Ascending aorta (tissue), 2 donors: ENCODE data around the gene MED13. TPM values are rescaled to one million over a fixed set of nuclear protein-coding genes. Genes with fewer than 3 reads are reported as not detected.

ENCODE experiments used
- DNase-seq, 2 donors: peaks; one replicate each; pipeline ENCODE4 v3.0.0-alpha.2; 2019; ENCODE audit warnings: low spot score in 2 of 2
- H3K27ac ChIP-seq, 2 donors: fragments of 200-600 bp; sonication (generic); one replicate each; pipeline ENCODE4 v1.5.1; 2016 to 2017; ENCODE audit warnings: mild to moderate bottlenecking in 1 of 2
- H3K27me3 ChIP-seq: fragments of 200-600 bp; sonication (generic); one replicate; pipeline ENCODE4 v1.5.1; 2017
- H3K36me3 ChIP-seq, 2 donors: fragments of 200-600 bp; sonication (generic); one replicate each; pipeline ENCODE4 v1.5.1; 2016
- H3K4me1 ChIP-seq, 2 donors: fragments of 200-600 bp; sonication (generic); one replicate each; pipeline ENCODE4 v1.5.1; 2016 to 2017; ENCODE audit warnings: mild to moderate bottlenecking in 1 of 2
- H3K4me3 ChIP-seq, 2 donors: fragments of 200-600 bp; sonication (generic); one replicate each; pipeline ENCODE4 v1.5.1; 2016 to 2017; ENCODE audit warnings: mild to moderate bottlenecking in 1 of 2
- H3K9me3 ChIP-seq, 2 donors: fragments of 200-600 bp; sonication (generic); one replicate each; pipeline ENCODE4 v1.5.1; 2016
- intact Hi-C: fragments of 100-400 bp; cut with DNase I; formaldehyde crosslinking; loops from one replicate; pipeline ENCODE4 v1.15.1; 2023
- total RNA-seq: library from RNA; depleted of rRNA; stranded (reverse); fragments of >200 nt; gene quantifications from one replicate; pipeline ENCODE4 v1.1.0, GENCODE V29; 2016
- TF ChIP-seq, protein P1 (sequence below), 3 experiments: fragments of 200-600 bp in 2 of 3; fragments of 450-650 bp in 1 of 3; sonication (generic) in 2 of 3; IDR thresholded peaks; one replicate each; pipeline ENCODE4 v1.5.1; 2016 to 2019; ENCODE audit warnings: antibody characterized with exemption in 3 of 3, mild to moderate bottlenecking in 1 of 3, moderate library complexity in 1 of 3

Gene MED13
- total RNA-seq, 1 donor from 2014 or later = 19.5 TPM

GRCh38 chr17:62101090-62101489 lies 36.0 kb upstream of the MED13 start:
- H3K9me3 ChIP-seq = no peaks in the 10 kb centered on the region
- DNase-seq = no peak
- no peaks in the 10 kb centered on the region for H3K27me3 ChIP-seq
- no peak overlapping the region for H3K4me3 ChIP-seq
- intact Hi-C loops = no loop called here
- no peaks in the 10 kb centered on the region for H3K36me3 ChIP-seq
- peaks cover 0 to 6% of the 10 kb centered on the region in 2 donors for H3K4me1 ChIP-seq
- TF ChIP-seq, protein P1, sequence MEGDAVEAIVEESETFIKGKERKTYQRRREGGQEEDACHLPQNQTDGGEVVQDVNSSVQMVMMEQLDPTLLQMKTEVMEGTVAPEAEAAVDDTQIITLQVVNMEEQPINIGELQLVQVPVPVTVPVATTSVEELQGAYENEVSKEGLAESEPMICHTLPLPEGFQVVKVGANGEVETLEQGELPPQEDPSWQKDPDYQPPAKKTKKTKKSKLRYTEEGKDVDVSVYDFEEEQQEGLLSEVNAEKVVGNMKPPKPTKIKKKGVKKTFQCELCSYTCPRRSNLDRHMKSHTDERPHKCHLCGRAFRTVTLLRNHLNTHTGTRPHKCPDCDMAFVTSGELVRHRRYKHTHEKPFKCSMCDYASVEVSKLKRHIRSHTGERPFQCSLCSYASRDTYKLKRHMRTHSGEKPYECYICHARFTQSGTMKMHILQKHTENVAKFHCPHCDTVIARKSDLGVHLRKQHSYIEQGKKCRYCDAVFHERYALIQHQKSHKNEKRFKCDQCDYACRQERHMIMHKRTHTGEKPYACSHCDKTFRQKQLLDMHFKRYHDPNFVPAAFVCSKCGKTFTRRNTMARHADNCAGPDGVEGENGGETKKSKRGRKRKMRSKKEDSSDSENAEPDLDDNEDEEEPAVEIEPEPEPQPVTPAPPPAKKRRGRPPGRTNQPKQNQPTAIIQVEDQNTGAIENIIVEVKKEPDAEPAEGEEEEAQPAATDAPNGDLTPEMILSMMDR (IDR thresholded peaks at IDR 0.05) = no peak
- no peak overlapping the region for H3K27ac ChIP-seq

- Histone ChIP-seq H3K4me1 (peaks cover 0 to 4% of the 10 kb centered on the region in 2 donors), H3K9me3 (no peaks in the 10 kb centered on the region), H3K27me3 (no peaks in the 10 kb centered on the region), H3K36me3 (no peaks in the 10 kb centered on the region), H3K27ac (no peak overlapping the region), H3K4me3 (no peak overlapping the region)
- intact Hi-C loops = no loop called here
- TF ChIP-seq, protein P1 (IDR thresholded peaks at IDR 0.05) = no peak
- no peak for DNase-seq
These were observed 35.0 kb upstream of the MED13 start for GRCh38 chr17:62100055-62100454.

- TF ChIP-seq, protein P1 (IDR thresholded peaks at IDR 0.05) = no peak
- DNase-seq = no peak
- H3K36me3 ChIP-seq = no peaks in the 10 kb centered on the region
- H3K4me3 ChIP-seq = no peak overlapping the region
- no peaks in the 10 kb centered on the region for H3K27me3 ChIP-seq
- intact Hi-C loops = no loop called here
- no peaks in the 10 kb centered on the region for H3K9me3 ChIP-seq
- no peaks in the 10 kb centered on the region for H3K4me1 ChIP-seq
- no peak overlapping the region for H3K27ac ChIP-seq
These were observed 34.5 kb upstream of the MED13 start for GRCh38 chr17:62099532-62099931.

- no peaks in the 10 kb centered on the region for H3K36me3 ChIP-seq
- no peaks in the 10 kb centered on the region for H3K4me1 ChIP-seq
- TF ChIP-seq, protein P1 (IDR thresholded peaks at IDR 0.05) = no peak
- intact Hi-C loops = no loop called here
- no peaks in the 10 kb centered on the region for H3K27me3 ChIP-seq
- DNase-seq = no peak
- H3K9me3 ChIP-seq = no peaks in the 10 kb centered on the region
- no peak overlapping the region for H3K27ac ChIP-seq
- H3K4me3 ChIP-seq = no peak overlapping the region
These were observed 33.6 kb upstream of the MED13 start for GRCh38 chr17:62098623-62099231.

DNA sequence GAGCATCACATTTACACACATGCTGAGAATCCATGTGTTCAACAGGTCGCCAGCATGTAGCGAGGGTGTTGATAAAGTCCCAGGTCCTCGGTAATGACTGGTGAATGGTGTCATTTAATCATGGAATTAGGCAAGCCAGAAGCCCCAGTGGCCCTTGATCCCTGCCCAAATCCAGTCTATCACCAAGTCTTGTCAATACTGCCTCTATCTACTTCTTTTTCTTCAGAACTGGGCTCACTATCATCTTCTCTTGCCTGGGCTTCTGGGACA lies 31.3 kb upstream of the MED13 start:
- Histone ChIP-seq H3K27me3 (no peaks in the 10 kb centered on the region), H3K36me3 (no peaks in the 10 kb centered on the region), H3K4me3 (no peak overlapping the region), H3K27ac (peak overlapping the region; percentile 27 to 70), H3K4me1 (no peaks in the 10 kb centered on the region), H3K9me3 (no peaks in the 10 kb centered on the region)
- intact Hi-C loops = no loop called here
- TF ChIP-seq, protein P1 (IDR thresholded peaks at IDR 0.05) = no peak
- DNase-seq = no peak

- intact Hi-C loops = no loop called here
These were observed 29.1 kb upstream of the MED13 start for GRCh38 chr17:62094175-62094574.

More at GRCh38 chr17:62094175-62094574, 29.1 kb upstream of the MED13 start:
- H3K27ac ChIP-seq = no peak overlapping the region
- H3K36me3 ChIP-seq = no peaks in the 10 kb centered on the region
- no peaks in the 10 kb centered on the region for H3K9me3 ChIP-seq
- no peak overlapping the region for H3K4me3 ChIP-seq
- H3K4me1 ChIP-seq = no peaks in the 10 kb centered on the region
- TF ChIP-seq, protein P1 (IDR thresholded peaks at IDR 0.05) = no peak
- no peak for DNase-seq
- H3K27me3 ChIP-seq = no peaks in the 10 kb centered on the region
